Lung (tissue), 12 donors: ENCODE data around the gene CMTM3. TPM values are rescaled to one million over a fixed set of nuclear protein-coding genes. Genes with fewer than 3 reads are reported as not detected.
A peak's percentile ranks its signal among the peaks of the same experiment; 100 is the strongest.
"Not testable (repeated sequence)": the region's sequence is repeated elsewhere in the genome, so short reads cannot be mapped to it uniquely, and the experiment has no call there.

Source experiments
- ATAC-seq: fragments of 200-7000 bp; cut with Tn5 transposase; one replicate; pipeline ENCODE4 v1.9.1; 2020; ENCODE audit warnings: moderate number of reproducible peaks; ENCODE audit not compliant: insufficient read depth, low FRiP score
- DNase-seq, 3 donors: peaks; one replicate each; pipeline ENCODE4 v3.0.0-alpha.2; 2013 to 2017
- H3K27ac ChIP-seq, 2 donors: one replicate each; pipeline ENCODE4 v1.5.1; 2013; ENCODE audit warnings: mild to moderate bottlenecking in 2 of 2, moderate library complexity in 2 of 2, control low read depth in 1 of 2, inconsistent platforms in 1 of 2, low read depth in 1 of 2, low read length in 1 of 2
- H3K27me3 ChIP-seq, 3 donors: one replicate each; pipeline ENCODE4 v1.5.1; 2013; ENCODE audit warnings: low read length in 2 of 3; ENCODE audit not compliant: control insufficient read depth in 3 of 3, insufficient read depth in 3 of 3
- H3K36me3 ChIP-seq, 4 donors: one replicate each; pipeline ENCODE4 v1.5.1; 2013; ENCODE audit warnings: low read length in 4 of 4, mild to moderate bottlenecking in 1 of 4, moderate library complexity in 1 of 4; ENCODE audit not compliant: control insufficient read depth in 4 of 4, insufficient read depth in 4 of 4
- H3K4me1 ChIP-seq, 5 donors: one replicate each; pipeline ENCODE4 v1.5.1; 2013; ENCODE audit warnings: low read length in 5 of 5, mild to moderate bottlenecking in 2 of 5, moderate library complexity in 1 of 5; ENCODE audit not compliant: control insufficient read depth in 5 of 5, insufficient read depth in 5 of 5
- H3K4me3 ChIP-seq: one replicate; pipeline ENCODE4 v1.5.1; 2013; ENCODE audit warnings: mild to moderate bottlenecking, control low read depth, moderate library complexity
- H3K9ac ChIP-seq, 2 donors: one replicate each; pipeline ENCODE4 v1.5.1; 2013; ENCODE audit warnings: low read length in 2 of 2, control low read depth in 1 of 2; ENCODE audit not compliant: insufficient read depth in 1 of 2
- H3K9me3 ChIP-seq, 4 donors: one replicate each; pipeline ENCODE4 v1.5.1; 2013; ENCODE audit warnings: low read length in 3 of 4, mild to moderate bottlenecking in 1 of 4, moderate library complexity in 1 of 4; ENCODE audit not compliant: control insufficient read depth in 4 of 4, insufficient read depth in 3 of 4
- WGBS, 2 donors: extraction: QIAGEN DNeasy Blood & Tissue Kit; methylation state at CpG; one replicate each; pipeline ENCODE4 v1.1.7; 2013; 5-methylcytosine and 5-hydroxymethylcytosine counted together
- polyA plus RNA-seq, 2 donors: library from polyadenylated mRNA; stranded (reverse); fragments of 200-250 nt; gene quantifications; one replicate each; pipeline ENCODE4 v1.2.1, GENCODE V29; 2013
- total RNA-seq, 2 donors: library from RNA; depleted of rRNA in 1 of 2; stranded (reverse); fragments of >200 nt in 1 of 2; gene quantifications; one replicate each; pipeline ENCODE4 v1.2.1, GENCODE V29; 2014 to 2021
- TF ChIP-seq, protein P1 (sequence below): IDR thresholded peaks from 2 replicates; pipeline ENCODE4 v1.5.1; 2012; ENCODE audit warnings: mild to moderate bottlenecking; ENCODE audit errors: control extremely low read depth, extremely low read depth
- donor health status: control.
- donor health status: control.
- donor health status: Bipolar disorder and iron deficiency.
- donor health status: healthy.
- donor health status: DM: yes; HTN: yes; CAD: no.

CMTM3 gene
- total and polyA plus RNA-seq, 4 donors, result 19.8 to 46.4 (median 31.4) TPM

DNA sequence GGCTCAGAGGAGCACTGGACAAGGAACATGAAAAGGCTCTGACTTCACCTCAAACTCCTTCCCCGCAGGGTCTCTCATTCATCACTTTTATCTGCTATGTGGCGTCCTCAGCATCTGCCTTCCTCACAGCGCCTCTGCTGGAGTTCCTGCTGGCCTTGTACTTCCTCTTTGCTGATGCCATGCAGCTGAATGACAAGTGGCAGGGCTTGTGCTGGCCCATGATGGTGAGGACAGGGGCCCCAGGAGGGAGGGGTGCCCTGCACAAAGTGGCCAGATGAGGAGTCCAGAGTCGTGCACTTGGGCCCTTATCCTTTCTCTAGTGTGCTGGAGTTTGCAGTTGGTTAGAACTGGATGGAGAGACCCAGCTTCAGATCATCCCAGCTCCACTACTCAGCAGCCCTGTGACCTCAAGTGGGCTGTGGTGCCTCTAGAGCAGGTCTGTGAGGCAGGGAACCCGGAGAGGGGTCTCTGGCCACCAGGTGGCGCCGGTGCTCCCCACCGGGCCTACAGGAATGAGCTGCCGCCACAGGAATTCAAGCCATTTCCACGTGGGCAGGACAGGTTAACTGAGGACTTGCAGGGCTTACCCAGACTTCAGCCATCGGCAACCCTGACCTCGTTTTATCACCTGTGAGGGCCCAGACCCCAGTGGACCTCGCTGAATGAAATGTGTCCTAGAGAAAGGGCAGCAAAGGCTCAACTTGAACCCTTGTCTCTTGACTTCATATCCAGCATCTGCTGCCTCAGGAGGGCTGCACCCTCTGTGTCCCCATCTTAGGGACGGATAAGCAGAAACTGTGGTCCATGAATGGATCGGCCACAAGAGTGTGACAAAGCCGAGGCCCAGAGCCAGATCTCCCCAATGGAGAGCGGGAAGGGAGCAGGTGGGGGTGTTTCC is 4.0 kb downstream of the CMTM3 start:
- Histone ChIP-seq H3K27ac (no peak overlapping the region), H3K4me1 (peaks cover 0 to 18% (median 10%) of the 10 kb centered on the region in 5 donors), H3K36me3 (peaks cover 6 to 40% (median 28%) of the 10 kb centered on the region in 4 donors), H3K9ac (peak overlapping the region in 1 of 2 donors; percentile 23), H3K4me3 (no peak overlapping the region), H3K9me3 (no peaks in the 10 kb centered on the region), H3K27me3 (no peaks in the 10 kb centered on the region)
- peak; percentile 79 to 89 (median 85) for DNase-seq
- ATAC-seq, result peak; percentile 30
- WGBS, 2 donors, result 36 to 37% methylated on average over 17 of the region's 17 CpGs
- TF ChIP-seq, protein P1, sequence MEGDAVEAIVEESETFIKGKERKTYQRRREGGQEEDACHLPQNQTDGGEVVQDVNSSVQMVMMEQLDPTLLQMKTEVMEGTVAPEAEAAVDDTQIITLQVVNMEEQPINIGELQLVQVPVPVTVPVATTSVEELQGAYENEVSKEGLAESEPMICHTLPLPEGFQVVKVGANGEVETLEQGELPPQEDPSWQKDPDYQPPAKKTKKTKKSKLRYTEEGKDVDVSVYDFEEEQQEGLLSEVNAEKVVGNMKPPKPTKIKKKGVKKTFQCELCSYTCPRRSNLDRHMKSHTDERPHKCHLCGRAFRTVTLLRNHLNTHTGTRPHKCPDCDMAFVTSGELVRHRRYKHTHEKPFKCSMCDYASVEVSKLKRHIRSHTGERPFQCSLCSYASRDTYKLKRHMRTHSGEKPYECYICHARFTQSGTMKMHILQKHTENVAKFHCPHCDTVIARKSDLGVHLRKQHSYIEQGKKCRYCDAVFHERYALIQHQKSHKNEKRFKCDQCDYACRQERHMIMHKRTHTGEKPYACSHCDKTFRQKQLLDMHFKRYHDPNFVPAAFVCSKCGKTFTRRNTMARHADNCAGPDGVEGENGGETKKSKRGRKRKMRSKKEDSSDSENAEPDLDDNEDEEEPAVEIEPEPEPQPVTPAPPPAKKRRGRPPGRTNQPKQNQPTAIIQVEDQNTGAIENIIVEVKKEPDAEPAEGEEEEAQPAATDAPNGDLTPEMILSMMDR, result peak; percentile 71

DNA sequence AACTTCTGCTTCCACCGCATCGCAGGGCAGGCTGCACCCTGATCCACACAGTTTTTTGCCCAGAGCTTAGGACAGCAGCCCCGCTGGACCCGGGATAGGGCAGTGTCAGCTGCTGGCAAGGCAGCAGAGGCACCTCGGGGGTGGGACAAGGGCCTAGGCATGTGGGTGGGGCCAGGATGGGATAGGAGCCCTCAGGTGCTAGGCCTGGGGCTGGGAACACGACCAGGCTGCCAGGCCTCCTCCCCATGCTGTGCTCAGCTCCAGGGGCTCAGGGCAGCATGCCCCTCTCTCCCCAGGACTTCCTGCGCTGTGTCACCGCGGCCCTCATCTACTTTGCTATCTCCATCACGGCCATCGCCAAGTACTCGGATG is 4.6 kb downstream of the CMTM3 start:
- peaks cover 0 to 13% (median 5%) of the 10 kb centered on the region in 5 donors for H3K4me1 ChIP-seq
- H3K4me3 ChIP-seq, result no peak overlapping the region
- H3K36me3 ChIP-seq, result peaks cover 6 to 41% (median 28%) of the 10 kb centered on the region in 4 donors
- no peak overlapping the region for H3K9ac ChIP-seq
- 84 to 86% methylated on average over 12 of the region's 12 CpGs for WGBS, 2 donors
- H3K9me3 ChIP-seq, result no peaks in the 10 kb centered on the region
- no peaks in the 10 kb centered on the region for H3K27me3 ChIP-seq
- ATAC-seq (no peak), DNase-seq (no peak)
- TF ChIP-seq, protein P1, result no peak
- no peak overlapping the region for H3K27ac ChIP-seq

DNA sequence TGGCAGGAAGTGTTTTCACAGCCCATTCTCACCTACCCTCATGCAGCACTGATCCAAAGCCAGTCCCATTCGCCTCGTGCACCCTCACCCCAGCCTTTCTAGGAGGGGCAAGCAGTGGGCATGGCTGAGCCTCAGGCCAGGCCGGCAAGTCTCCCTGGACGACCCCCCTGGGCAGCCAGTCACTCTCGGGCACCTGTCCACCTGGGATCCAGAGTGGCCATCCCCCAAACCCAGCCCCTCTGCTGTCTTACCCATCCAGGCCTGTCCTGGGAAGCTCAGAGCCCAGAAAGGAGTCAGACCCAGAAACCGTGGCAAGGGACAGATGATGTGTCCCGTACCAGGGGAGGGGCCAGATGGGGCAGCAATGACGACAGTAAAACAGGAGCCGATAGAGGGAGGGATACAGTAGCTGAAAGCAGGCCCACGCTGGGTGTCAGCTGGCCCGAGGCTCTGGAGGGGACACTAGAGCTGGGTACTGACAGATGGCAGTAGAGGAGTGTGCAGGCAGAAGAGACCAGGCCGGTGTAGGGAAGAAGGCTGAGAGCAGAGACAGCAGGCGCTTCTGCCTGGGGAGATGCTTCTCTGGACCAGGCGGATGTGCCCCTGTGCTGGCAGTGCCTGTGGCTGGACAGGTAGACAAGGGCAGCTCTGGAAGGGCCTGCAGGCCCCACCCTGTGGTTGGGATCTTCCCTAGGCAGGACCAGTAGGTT is 5.8 kb downstream of the CMTM3 start:
- Histone ChIP-seq H3K4me3 (no peak overlapping the region), H3K4me1 (peaks cover 0 to 13% (median 5%) of the 10 kb centered on the region in 5 donors), H3K9ac (no peak overlapping the region), H3K9me3 (no peaks in the 10 kb centered on the region), H3K36me3 (peaks cover 6 to 43% (median 28%) of the 10 kb centered on the region in 4 donors), H3K27me3 (no peaks in the 10 kb centered on the region), H3K27ac (no peak overlapping the region)
- TF ChIP-seq, protein P1, result no peak
- no peak for DNase-seq
- no peak for ATAC-seq
- 91 to 93% methylated on average over 14 of the region's 14 CpGs for WGBS, 2 donors

DNA sequence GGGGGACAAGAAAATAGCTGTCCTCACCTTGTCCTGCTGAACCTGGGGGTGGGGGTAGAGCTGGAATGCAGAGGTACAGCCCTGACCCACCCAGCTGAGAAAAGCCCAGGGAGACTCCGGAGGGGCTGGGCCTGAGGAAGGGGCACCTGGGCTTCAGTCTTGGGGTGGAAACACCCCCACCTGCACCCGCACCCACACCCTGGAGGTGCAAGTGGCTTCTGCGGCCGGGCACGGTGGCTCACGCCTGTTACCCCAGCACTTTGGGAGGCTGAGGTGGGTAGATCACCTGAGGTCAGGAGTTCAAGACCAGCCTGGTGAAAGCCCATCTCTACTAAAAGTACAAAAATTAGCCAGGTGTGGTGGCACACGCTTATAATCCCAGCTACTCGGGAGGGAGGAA is 7.4 kb downstream of the CMTM3 start:
- not testable (repeated sequence) for ATAC-seq, H3K27ac ChIP-seq, DNase-seq, H3K9ac ChIP-seq, H3K9me3 ChIP-seq, H3K27me3 ChIP-seq, H3K4me3 ChIP-seq, H3K4me1 ChIP-seq
- 85 to 95% methylated on average over 8 of the region's 8 CpGs for WGBS, 2 donors
- peaks cover 6 to 43% (median 28%) of the 10 kb centered on the region in 4 donors for H3K36me3 ChIP-seq
